GM12864 (cell line): ENCODE data around the gene ERC1.

Source experiments
- DNase-seq: peaks from one replicate; pipeline ENCODE4 v3.0.0-alpha.2; 2011; ENCODE audit warnings: low read depth
- H3K4me3 ChIP-seq: 2 replicates; pipeline ENCODE4 v1.5.1; 2011; ENCODE audit warnings: mild to moderate bottlenecking, low read depth, low read length, control low read depth
- TF ChIP-seq, protein P1 (sequence below): IDR thresholded peaks from 2 replicates; pipeline ENCODE4 v1.5.1; 2011; ENCODE audit warnings: low read depth, mild to moderate bottlenecking, moderate library complexity, low read length, control low read depth, inconsistent platforms; ENCODE audit errors: missing control alignments

Gene ERC1

DNA sequence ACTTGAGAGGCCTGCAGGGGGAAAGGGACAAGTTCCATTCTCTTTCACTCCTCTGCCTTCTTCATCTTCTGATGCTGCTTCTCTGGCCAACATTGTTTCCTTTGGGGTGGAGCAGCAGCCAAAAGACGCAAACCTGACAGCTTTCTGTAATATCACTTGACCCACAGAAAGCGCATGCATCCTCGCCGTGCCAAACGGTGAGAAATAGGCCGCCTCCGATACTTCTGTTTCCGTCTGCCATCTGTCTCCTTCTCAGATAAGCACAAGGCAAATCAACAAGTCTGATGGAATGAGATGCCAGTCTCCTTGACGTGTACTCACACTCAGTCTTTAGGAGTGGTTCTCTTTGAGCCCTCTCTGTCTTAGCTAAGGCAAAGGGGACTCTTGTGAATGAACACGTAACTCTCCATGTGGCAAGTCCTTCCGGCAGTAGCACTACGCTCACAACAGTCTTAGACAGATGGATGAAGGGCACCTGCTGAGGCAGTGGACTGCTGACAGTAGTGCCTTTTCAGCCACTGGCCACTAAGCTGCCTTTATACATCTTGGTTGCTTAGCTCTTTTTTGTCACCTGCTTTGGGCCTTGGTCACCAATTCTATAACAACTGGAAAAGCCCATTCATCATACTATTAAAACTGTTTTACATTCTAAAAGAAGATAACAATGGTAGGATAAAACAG, 389.3 kb downstream of the ERC1 start:
- no peak overlapping the region for H3K4me3 ChIP-seq
- TF ChIP-seq, protein P1, sequence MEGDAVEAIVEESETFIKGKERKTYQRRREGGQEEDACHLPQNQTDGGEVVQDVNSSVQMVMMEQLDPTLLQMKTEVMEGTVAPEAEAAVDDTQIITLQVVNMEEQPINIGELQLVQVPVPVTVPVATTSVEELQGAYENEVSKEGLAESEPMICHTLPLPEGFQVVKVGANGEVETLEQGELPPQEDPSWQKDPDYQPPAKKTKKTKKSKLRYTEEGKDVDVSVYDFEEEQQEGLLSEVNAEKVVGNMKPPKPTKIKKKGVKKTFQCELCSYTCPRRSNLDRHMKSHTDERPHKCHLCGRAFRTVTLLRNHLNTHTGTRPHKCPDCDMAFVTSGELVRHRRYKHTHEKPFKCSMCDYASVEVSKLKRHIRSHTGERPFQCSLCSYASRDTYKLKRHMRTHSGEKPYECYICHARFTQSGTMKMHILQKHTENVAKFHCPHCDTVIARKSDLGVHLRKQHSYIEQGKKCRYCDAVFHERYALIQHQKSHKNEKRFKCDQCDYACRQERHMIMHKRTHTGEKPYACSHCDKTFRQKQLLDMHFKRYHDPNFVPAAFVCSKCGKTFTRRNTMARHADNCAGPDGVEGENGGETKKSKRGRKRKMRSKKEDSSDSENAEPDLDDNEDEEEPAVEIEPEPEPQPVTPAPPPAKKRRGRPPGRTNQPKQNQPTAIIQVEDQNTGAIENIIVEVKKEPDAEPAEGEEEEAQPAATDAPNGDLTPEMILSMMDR, result no peak
- DNase-seq, result no peak

DNA sequence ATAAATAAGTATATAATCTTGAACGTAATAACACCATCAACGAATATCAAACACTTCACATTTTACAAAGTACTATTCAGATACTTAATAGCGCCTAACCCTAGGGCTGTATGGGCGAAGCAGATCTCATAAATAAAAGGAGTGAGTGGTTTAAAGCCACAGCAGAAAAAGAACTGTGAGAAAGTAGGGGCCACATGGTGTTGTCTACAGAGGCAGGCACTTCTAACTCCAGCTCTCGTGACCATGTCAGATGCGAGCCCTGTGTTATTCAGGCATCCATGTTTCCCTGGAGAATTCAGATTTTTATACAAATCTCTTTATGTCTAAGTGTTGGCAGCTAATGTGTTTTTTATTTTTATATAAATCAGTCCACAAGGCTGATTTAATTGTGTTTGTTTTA, 391.1 kb downstream of the ERC1 start:
- DNase-seq, result no peak
- no peak overlapping the region for H3K4me3 ChIP-seq
- TF ChIP-seq, protein P1, result no peak

DNA sequence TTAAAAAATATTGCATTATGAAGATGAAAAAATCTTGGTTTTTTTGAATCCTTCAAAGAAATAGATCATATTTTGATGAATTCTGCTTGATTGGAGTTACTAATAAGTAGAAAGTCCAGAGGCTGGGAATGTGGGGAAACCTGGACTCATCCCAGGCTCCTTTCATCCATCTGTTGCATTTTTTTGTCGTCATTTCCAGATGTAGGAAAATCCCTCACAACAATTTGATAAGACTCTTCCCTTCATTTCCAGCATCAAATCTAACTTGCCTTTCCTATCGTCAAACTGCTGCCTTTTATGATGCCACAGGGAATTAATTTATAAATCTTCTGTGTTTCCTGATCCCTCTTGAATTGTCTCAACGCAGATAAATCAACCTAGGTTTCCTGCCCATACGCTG, 391.8 kb downstream of the ERC1 start:
- TF ChIP-seq, protein P1, result no peak
- no peak for DNase-seq
- H3K4me3 ChIP-seq, result no peak overlapping the region

DNA sequence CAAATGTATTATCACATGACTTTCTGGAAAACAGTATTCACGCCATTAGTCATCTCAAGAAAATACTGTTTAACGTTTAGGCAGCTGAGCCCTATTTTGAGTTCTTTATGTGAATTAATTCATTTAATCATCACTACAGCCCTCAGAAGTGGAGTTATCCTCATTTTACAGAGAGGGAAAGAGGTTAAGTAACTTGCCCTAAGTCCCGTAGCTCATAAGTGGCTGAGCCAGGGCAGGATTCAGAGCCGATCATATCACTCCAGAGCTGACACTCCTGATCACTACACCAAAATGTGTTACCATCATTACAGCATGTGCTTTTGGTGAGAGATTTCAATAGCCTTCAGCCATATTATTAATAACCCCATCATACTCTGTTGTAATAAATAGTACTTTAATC, 392.7 kb downstream of the ERC1 start:
- no peak for DNase-seq
- H3K4me3 ChIP-seq, result no peak overlapping the region
- TF ChIP-seq, protein P1, result no peak

DNA sequence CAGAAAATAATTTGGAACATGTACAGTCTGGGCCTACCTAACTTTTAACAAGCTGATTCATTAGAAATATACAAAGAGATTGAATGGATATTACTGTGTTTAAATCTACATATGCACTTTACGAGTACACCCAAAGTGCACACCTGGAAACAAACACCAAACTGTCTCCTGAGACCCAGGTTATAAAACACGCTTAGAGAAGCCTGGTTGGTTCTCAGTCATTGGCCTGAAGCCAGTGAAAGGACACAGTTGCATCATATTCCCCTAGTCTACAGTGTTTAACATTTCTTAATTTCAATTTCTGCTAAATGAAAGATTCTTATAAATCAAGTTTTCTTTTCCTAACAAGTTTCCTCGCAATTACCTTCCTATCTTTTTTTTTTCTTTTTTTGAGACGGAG, 393.9 kb downstream of the ERC1 start:
- DNase-seq, result no peak
- TF ChIP-seq, protein P1, result no peak
- H3K4me3 ChIP-seq, result no peak overlapping the region

DNA sequence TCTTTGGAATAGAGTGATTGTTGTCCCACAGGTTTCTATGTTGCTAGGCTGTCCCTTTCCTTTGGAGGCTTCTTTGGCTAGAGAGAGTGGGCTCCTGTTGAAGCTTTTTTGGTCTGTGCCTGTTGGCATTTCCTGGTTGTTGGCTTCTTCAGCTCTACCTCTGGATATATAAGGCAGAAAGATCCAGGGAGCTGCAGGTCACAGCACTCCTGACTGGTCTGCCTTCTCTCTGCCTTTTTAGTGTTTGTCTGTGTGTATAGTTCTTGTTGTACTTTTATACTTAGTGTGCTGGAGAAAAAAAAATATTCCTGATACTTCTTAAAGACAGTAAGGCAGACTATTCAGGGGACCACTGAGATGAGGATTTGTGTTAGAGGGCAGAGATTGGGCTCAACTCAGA, 400.7 kb downstream of the ERC1 start:
- TF ChIP-seq, protein P1, result no peak
- no peak overlapping the region for H3K4me3 ChIP-seq
- no peak for DNase-seq

DNA sequence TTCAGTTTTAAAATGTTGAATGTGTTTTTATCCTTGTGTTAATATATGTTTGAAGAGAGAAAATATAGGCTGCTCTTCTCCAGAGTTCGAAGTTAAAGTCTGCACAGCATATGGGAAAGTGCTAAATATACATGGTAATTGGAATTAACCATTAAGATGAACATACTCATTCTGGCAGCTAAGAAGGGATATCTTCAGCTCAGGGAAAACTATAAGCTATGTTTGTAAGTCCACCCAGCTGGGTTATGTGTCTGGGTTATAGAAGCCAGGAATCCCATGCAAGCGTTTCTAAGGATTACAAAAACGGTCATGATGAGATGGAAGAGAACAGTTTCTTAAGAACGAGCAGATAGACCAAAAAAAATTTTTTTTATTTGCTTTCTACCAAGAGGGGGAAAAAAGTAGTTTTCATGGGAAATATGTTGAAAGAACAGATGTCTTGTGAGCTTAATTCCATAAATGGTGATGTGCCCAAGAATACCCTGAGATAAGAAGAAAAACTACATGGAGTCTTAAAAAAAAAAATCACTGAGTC, 404.5 kb downstream of the ERC1 start:
- H3K4me3 ChIP-seq, result no peak overlapping the region
- TF ChIP-seq, protein P1, result no peak
- no peak for DNase-seq
